ENCODE data around the gene KLHDC4. TPM values are rescaled to one million over a fixed set of nuclear protein-coding genes. Genes with fewer than 3 reads are reported as not detected.
"Not testable (repeated sequence)": the region's sequence is repeated elsewhere in the genome, so short reads cannot be mapped to it uniquely, and the experiment has no call there.

The KLHDC4 gene
- total RNA-seq, 1 donor from 2014 or later: 40.4 TPM

DNA sequence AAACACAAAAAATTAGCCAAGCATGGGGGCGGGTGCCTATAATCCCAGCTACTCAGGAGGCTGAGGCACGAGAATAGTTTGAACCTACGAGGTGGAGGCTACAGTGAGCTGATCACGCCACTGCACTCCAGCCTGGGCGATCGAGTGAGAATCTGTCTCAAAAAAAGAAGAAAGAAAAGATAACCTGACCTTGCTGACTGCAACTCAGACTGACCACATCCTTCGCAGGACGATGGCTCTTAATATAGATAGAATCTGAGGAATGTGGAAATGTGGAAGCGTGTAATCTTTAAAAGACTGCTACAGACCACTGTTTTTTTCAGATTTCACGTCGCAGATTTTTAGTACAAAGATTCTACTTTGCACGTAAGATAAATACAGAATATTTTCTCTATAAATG is 37.8 kb downstream of the KLHDC4 start:
- no peak overlapping the region for H3K4me3 ChIP-seq (ENCODE audit: low read depth, low read length)
- no peak for DNase-seq (ENCODE audit: low read depth)
- TF ChIP-seq, protein P1, sequence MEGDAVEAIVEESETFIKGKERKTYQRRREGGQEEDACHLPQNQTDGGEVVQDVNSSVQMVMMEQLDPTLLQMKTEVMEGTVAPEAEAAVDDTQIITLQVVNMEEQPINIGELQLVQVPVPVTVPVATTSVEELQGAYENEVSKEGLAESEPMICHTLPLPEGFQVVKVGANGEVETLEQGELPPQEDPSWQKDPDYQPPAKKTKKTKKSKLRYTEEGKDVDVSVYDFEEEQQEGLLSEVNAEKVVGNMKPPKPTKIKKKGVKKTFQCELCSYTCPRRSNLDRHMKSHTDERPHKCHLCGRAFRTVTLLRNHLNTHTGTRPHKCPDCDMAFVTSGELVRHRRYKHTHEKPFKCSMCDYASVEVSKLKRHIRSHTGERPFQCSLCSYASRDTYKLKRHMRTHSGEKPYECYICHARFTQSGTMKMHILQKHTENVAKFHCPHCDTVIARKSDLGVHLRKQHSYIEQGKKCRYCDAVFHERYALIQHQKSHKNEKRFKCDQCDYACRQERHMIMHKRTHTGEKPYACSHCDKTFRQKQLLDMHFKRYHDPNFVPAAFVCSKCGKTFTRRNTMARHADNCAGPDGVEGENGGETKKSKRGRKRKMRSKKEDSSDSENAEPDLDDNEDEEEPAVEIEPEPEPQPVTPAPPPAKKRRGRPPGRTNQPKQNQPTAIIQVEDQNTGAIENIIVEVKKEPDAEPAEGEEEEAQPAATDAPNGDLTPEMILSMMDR (IDR thresholded peaks at IDR 0.05; ENCODE audit: insufficient read depth, low read length, poor library complexity, severe bottlenecking): no peak
- H3K27me3 ChIP-seq (ENCODE audit: control insufficient read depth, insufficient read depth, low read length): no peaks in the 10 kb centered on the region
- H3K36me3 ChIP-seq (ENCODE audit: control insufficient read depth, insufficient read depth, low read length): peaks cover 2% of the 10 kb centered on the region

GRCh38 chr16:87727346-87727745 is 38.4 kb downstream of the KLHDC4 start:
- TF ChIP-seq, protein P1 (IDR thresholded peaks at IDR 0.05; ENCODE audit: insufficient read depth, low read length, poor library complexity, severe bottlenecking): no peak
- no peak overlapping the region for H3K4me3 ChIP-seq (ENCODE audit: low read depth, low read length)
- no peaks in the 10 kb centered on the region for H3K27me3 ChIP-seq (ENCODE audit: control insufficient read depth, insufficient read depth, low read length)
- no peak for DNase-seq (ENCODE audit: low read depth)
- peaks cover 2% of the 10 kb centered on the region for H3K36me3 ChIP-seq (ENCODE audit: control insufficient read depth, insufficient read depth, low read length)

DNA sequence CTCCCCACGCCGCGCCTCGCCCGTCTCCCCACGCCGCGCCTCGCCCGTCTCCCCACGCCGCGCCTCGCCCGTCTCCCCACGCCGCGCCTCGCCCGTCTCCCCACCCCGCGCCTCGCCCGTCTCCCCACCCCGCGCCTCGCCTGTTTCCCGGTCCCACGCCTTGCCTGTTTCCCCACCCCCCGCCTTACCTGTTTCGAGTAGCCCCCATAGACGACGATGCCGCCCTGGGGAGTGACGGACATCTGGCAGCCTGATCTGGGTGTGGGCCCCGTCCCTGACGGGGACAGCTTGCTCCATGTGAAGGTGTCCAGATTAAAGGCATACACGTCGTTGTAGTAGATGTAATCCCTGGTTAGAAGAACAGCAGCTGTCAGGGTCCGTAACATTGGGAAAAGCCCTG is 39.2 kb downstream of the KLHDC4 start:
- not testable (repeated sequence) for H3K4me3 ChIP-seq (ENCODE audit: low read depth, low read length); H3K36me3 ChIP-seq (ENCODE audit: control insufficient read depth, insufficient read depth, low read length); H3K27me3 ChIP-seq (ENCODE audit: control insufficient read depth, insufficient read depth, low read length); DNase-seq (ENCODE audit: low read depth)

- H3K27me3 ChIP-seq (ENCODE audit: control insufficient read depth, insufficient read depth, low read length): no peaks in the 10 kb centered on the region
- DNase-seq (ENCODE audit: low read depth): no peak
- TF ChIP-seq, protein P1 (IDR thresholded peaks at IDR 0.05; ENCODE audit: insufficient read depth, low read length, poor library complexity, severe bottlenecking): no peak
- peaks cover 3% of the 10 kb centered on the region for H3K36me3 ChIP-seq (ENCODE audit: control insufficient read depth, insufficient read depth, low read length)
- H3K4me3 ChIP-seq (ENCODE audit: low read depth, low read length): no peak overlapping the region
These were observed 40.1 kb downstream of the KLHDC4 start for GRCh38 chr16:87725596-87726235.

DNA sequence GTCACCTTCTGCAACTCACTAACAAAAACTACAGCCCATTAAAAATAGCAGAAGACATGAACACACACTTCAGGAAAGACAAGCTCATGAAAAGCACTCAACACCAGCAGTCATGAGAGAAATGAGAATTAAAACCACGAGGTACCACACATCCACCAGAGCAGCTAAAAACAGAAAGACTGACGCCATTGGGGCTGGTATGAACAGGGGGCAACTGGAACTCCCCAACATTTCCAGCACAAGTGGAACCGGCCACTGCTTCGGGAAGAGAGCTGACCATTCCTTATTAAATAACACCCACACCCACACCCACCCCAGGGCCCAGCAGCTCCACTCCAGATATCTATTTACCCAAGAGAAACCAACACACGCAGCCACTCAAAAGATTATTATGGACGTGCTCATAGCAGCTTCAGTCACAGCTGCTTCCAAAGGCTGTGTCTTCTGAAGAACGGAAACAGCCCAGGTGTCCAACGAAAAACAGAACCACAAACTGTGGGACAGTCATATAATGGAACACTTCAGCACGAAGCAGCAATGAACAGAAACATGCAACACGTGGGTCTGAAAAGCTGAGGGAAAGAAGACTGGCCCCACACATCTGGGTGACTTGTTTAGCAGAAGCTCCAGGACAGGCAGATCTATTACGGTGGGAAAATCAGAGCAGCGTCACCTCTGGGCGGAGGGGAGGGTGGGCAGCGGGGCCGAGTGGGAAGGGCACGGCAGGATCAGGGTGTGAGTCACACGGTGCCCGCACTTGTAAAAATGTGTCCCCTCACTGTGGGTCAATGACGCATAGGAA is 41.1 kb downstream of the KLHDC4 start:
- H3K36me3 ChIP-seq (ENCODE audit: control insufficient read depth, insufficient read depth, low read length): peaks cover 3% of the 10 kb centered on the region
- TF ChIP-seq, protein P1 (IDR thresholded peaks at IDR 0.05; ENCODE audit: insufficient read depth, low read length, poor library complexity, severe bottlenecking): no peak

GRCh38 chr16:87723226-87723623 is 42.6 kb downstream of the KLHDC4 start:
- no peaks in the 10 kb centered on the region for H3K27me3 ChIP-seq (ENCODE audit: control insufficient read depth, insufficient read depth, low read length)
- DNase-seq (ENCODE audit: low read depth): peak; percentile 98
- no peak overlapping the region for H3K4me3 ChIP-seq (ENCODE audit: low read depth, low read length)
- TF ChIP-seq, protein P1 (IDR thresholded peaks at IDR 0.05; ENCODE audit: insufficient read depth, low read length, poor library complexity, severe bottlenecking): no peak
- peaks cover 1% of the 10 kb centered on the region for H3K36me3 ChIP-seq (ENCODE audit: control insufficient read depth, insufficient read depth, low read length)

More for the DNA sequence above, 41.1 kb downstream of the KLHDC4 start:
- no peak for DNase-seq (ENCODE audit: low read depth)
- H3K27me3 ChIP-seq (ENCODE audit: control insufficient read depth, insufficient read depth, low read length): no peaks in the 10 kb centered on the region
- no peak overlapping the region for H3K4me3 ChIP-seq (ENCODE audit: low read depth, low read length)
